Effector memory CD4-positive, alpha-beta T cell (primary cell): Measurements from ENCODE around the gene MAK.
"Not testable (repeated sequence)": the region's sequence is repeated elsewhere in the genome, so short reads cannot be mapped to it uniquely, and the experiment has no call there.

Experiments
- DNase-seq, 3 donors: peaks; one replicate each; pipeline ENCODE4 v3.0.0-alpha.2; 2020
- H3K27ac ChIP-seq: 2 replicates; pipeline ENCODE4 v1.7.0; 2013; ENCODE audit warnings: mild to moderate bottlenecking, low read length, moderate library complexity; ENCODE audit not compliant: insufficient read depth, poor library complexity, severe bottlenecking
- H3K27me3 ChIP-seq: replicated peaks from 2 replicates; pipeline ENCODE4 v1.7.0; 2013; ENCODE audit warnings: mild to moderate bottlenecking, low read length; ENCODE audit not compliant: insufficient read depth, control insufficient read depth, poor library complexity, severe bottlenecking
- H3K36me3 ChIP-seq: 2 replicates; pipeline ENCODE4 v1.7.0; 2013; ENCODE audit warnings: mild to moderate bottlenecking, low read length, moderate library complexity; ENCODE audit not compliant: control insufficient read depth, insufficient read depth
- H3K4me1 ChIP-seq: 2 replicates; pipeline ENCODE4 v1.7.0; 2013; ENCODE audit warnings: low read length, mild to moderate bottlenecking; ENCODE audit not compliant: control insufficient read depth, insufficient read depth, poor library complexity, severe bottlenecking
- H3K4me3 ChIP-seq: 2 replicates; pipeline ENCODE4 v1.7.0; 2013; ENCODE audit warnings: low read length, low read depth, mild to moderate bottlenecking; ENCODE audit not compliant: insufficient read depth, poor library complexity, severe bottlenecking
- H3K9me3 ChIP-seq: 2 replicates; pipeline ENCODE4 v1.7.0; 2013; ENCODE audit warnings: mild to moderate bottlenecking, low read length, moderate library complexity; ENCODE audit not compliant: control insufficient read depth

The MAK gene

GRCh38 chr6:10854922-10855632 is 16.7 kb upstream of the MAK start:
- H3K4me3 ChIP-seq = no peak overlapping the region
- no peaks in the 10 kb centered on the region for H3K36me3 ChIP-seq

GRCh38 chr6:10853849-10854300 is 15.5 kb upstream of the MAK start:
- H3K27me3 ChIP-seq, H3K4me3 ChIP-seq, H3K4me1 ChIP-seq, DNase-seq, H3K36me3 ChIP-seq, H3K27ac ChIP-seq, H3K9me3 ChIP-seq: not testable (repeated sequence)

More at GRCh38 chr6:10854922-10855632, 16.7 kb upstream of the MAK start:
- Histone ChIP-seq H3K27ac (no peak overlapping the region), H3K4me1 (no peaks in the 10 kb centered on the region), H3K27me3 (no peaks in the 10 kb centered on the region), H3K9me3 (no peaks in the 10 kb centered on the region)
- no peak for DNase-seq

- H3K27ac ChIP-seq = no peak overlapping the region
- H3K9me3 ChIP-seq = no peaks in the 10 kb centered on the region
- H3K4me1 ChIP-seq = no peaks in the 10 kb centered on the region
- H3K4me3 ChIP-seq = no peak overlapping the region
- no peaks in the 10 kb centered on the region for H3K36me3 ChIP-seq
- no peaks in the 10 kb centered on the region for H3K27me3 ChIP-seq
- no peak for DNase-seq
Observed at GRCh38 chr6:10852361-10852960, 14.1 kb upstream of the MAK start.

GRCh38 chr6:10850728-10851127 is 12.4 kb upstream of the MAK start:
- Histone ChIP-seq H3K27ac (no peak overlapping the region), H3K4me3 (no peak overlapping the region), H3K36me3 (no peaks in the 10 kb centered on the region), H3K27me3 (no peaks in the 10 kb centered on the region), H3K9me3 (no peaks in the 10 kb centered on the region), H3K4me1 (no peaks in the 10 kb centered on the region)
- DNase-seq = no peak

- Histone ChIP-seq H3K27me3 (no peaks in the 10 kb centered on the region), H3K36me3 (no peaks in the 10 kb centered on the region), H3K4me3 (no peak overlapping the region), H3K4me1 (no peaks in the 10 kb centered on the region), H3K9me3 (no peaks in the 10 kb centered on the region), H3K27ac (no peak overlapping the region)
- no peak for DNase-seq
Observed at GRCh38 chr6:10849901-10850300, 11.6 kb upstream of the MAK start.

GRCh38 chr6:10847684-10848083 is 9.3 kb upstream of the MAK start:
- no peaks in the 10 kb centered on the region for H3K9me3 ChIP-seq
- DNase-seq = no peak

GRCh38 chr6:10843554-10843953 is 5.2 kb upstream of the MAK start:
- peaks cover 4% of the 10 kb centered on the region for H3K27me3 ChIP-seq
- no peak overlapping the region for H3K27ac ChIP-seq
- H3K36me3 ChIP-seq = no peaks in the 10 kb centered on the region
- no peak for DNase-seq
- H3K9me3 ChIP-seq = no peaks in the 10 kb centered on the region
- H3K4me1 ChIP-seq = peaks cover 4% of the 10 kb centered on the region
- H3K4me3 ChIP-seq = no peak overlapping the region

More at GRCh38 chr6:10847684-10848083, 9.3 kb upstream of the MAK start:
- Histone ChIP-seq H3K36me3 (no peaks in the 10 kb centered on the region), H3K4me3 (no peak overlapping the region), H3K27me3 (no peaks in the 10 kb centered on the region), H3K4me1 (no peaks in the 10 kb centered on the region), H3K27ac (no peak overlapping the region)

GRCh38 chr6:10838794-10839333 is 525 bp upstream of the MAK start:
- Histone ChIP-seq H3K27me3 (peaks cover 26% of the 10 kb centered on the region), H3K4me3 (peak overlapping the region; percentile 69), H3K4me1 (peaks cover 17% of the 10 kb centered on the region), H3K36me3 (no peaks in the 10 kb centered on the region), H3K27ac (no peak overlapping the region), H3K9me3 (no peaks in the 10 kb centered on the region)
- DNase-seq = no peak

- DNase-seq = peak in 1 of 3 donors; percentile 1
- peaks cover 26% of the 10 kb centered on the region for H3K27me3 ChIP-seq
- H3K9me3 ChIP-seq = no peaks in the 10 kb centered on the region
- no peaks in the 10 kb centered on the region for H3K36me3 ChIP-seq
- H3K4me1 ChIP-seq = peaks cover 17% of the 10 kb centered on the region
- H3K4me3 ChIP-seq = peak overlapping the region; percentile 69
- no peak overlapping the region for H3K27ac ChIP-seq
Observed at GRCh38 chr6:10837622-10837994, 731 bp downstream of the MAK start.

- H3K4me1 ChIP-seq = peaks cover 17% of the 10 kb centered on the region
- no peaks in the 10 kb centered on the region for H3K9me3 ChIP-seq
- H3K36me3 ChIP-seq = no peaks in the 10 kb centered on the region
- no peak overlapping the region for H3K4me3 ChIP-seq
- no peak for DNase-seq
- H3K27ac ChIP-seq = no peak overlapping the region
- H3K27me3 ChIP-seq = peaks cover 26% of the 10 kb centered on the region
Observed at GRCh38 chr6:10837009-10837621, 1.2 kb downstream of the MAK start.
